ENCODE results near the gene TMEM51. TPM values are rescaled to one million over a fixed set of nuclear protein-coding genes. Genes with fewer than 3 reads are reported as not detected.

Gene TMEM51
- total and polyA plus RNA-seq, 9 of the 15 experiments (the other 6 are each of a cell fraction or from before 2014, with no cell fraction given), result 0.06 to 1.4 (median 0.58) TPM

- no peak for DNase-seq (ENCODE audit: extremely low read depth in 1 of 4, low spot score in 3 of 4)
- no peak for ATAC-seq
- WGBS (ENCODE audit: insufficient coverage, low coverage, missing lambda C conversion rate), result 2% methylated on average over 9 of the region's 9 CpGs
- FAIRE-seq, result no peak
- Histone ChIP-seq H3K9ac (ENCODE audit: insufficient read depth in 1 of 2, low read depth in 2 of 2, low read length in 2 of 2) (no peak overlapping the region), H3K4me3 (no peak overlapping the region), H3K4me1 (replicated peaks in 1 of 2; ENCODE audit: control insufficient read depth in 2 of 2, insufficient read depth in 2 of 2, low read length in 2 of 2) (peaks cover 6 to 12% of the 10 kb centered on the region in 2 experiments), H2AFZ (ENCODE audit: low read depth, low read length) (no peak overlapping the region), H3K27me3 (ENCODE audit: control insufficient read depth in 2 of 2, insufficient read depth in 2 of 2, low read length in 2 of 2) (peaks cover 21 to 72% of the 10 kb centered on the region in 2 experiments), H4K20me1 (replicated peaks; ENCODE audit: control insufficient read depth, insufficient read depth, low read length) (no peaks in the 10 kb centered on the region), H3K79me2 (ENCODE audit: control insufficient read depth, insufficient read depth, low read length) (no peaks in the 10 kb centered on the region), H3K4me2 (ENCODE audit: insufficient read depth, low read length) (no peak overlapping the region), H3K9me1 (ENCODE audit: control insufficient read depth, insufficient read depth, low read length) (no peaks in the 10 kb centered on the region), H3K9me3 (replicated peaks; ENCODE audit: control insufficient read depth, insufficient read depth, low read depth, low read length) (no peaks in the 10 kb centered on the region), H3K36me3 (ENCODE audit: control insufficient read depth, insufficient read depth, low read length) (no peaks in the 10 kb centered on the region), H3K27ac (ENCODE audit: extremely low read depth, low read depth, low read length) (no peak overlapping the region)
- TF ChIP-seq MITF (IDR thresholded peaks at IDR 0.05) (no peak), ESRRB (CRISPR knock-in tag; IDR thresholded peaks at IDR 0.05; ENCODE audit: borderline replicate concordance) (no peak), SMC3 (conservative IDR thresholded peaks at IDR 0.05; ENCODE audit: insufficient read depth, low read depth, low read length) (no peak), POLR2B (IDR thresholded peaks at IDR 0.05; ENCODE audit: low read depth, partially characterized antibody) (no peak), TFAP4 (CRISPR knock-in tag; IDR thresholded peaks at IDR 0.05; ENCODE audit: borderline replicate concordance) (no peak), PATZ1 (CRISPR knock-in tag; IDR thresholded peaks at IDR 0.05; ENCODE audit: borderline replicate concordance) (no peak), MTA2 (IDR thresholded peaks at IDR 0.05; ENCODE audit: low read depth) (no peak)
- POLR2A ChIA-PET, result interaction anchor here (0.7 to 0.9 kb wide), 2 partner anchors 10 to 43 kb away, joined by 3 to 4 read pairs; no protein-coding TSS in a partner anchor
- CTCF ChIA-PET (ENCODE audit: low intra/inter-chr PET ratio), result no interaction called here
- intact Hi-C loops (cut with micrococcal nuclease) (no loop called here), in situ Hi-C loops (cut with MboI) (no loop called here)
- no TSS peak for BruUV-seq (replicated peaks)
Measured at GRCh38 chr1:15148475-15148874, 5.1 kb upstream of the TMEM51 start.
